NCI-H2081 (cell line): ENCODE data around the gene SUFU.
"Not testable (repeated sequence)": the region's sequence is repeated elsewhere in the genome, so short reads cannot be mapped to it uniquely, and the experiment has no call there.

Experiments
- DNase-seq, 2 experiments: peaks; one replicate each; lab custom pipeline; 2025; lab: John Stamatoyannopoulos, UW

The SUFU gene

DNA sequence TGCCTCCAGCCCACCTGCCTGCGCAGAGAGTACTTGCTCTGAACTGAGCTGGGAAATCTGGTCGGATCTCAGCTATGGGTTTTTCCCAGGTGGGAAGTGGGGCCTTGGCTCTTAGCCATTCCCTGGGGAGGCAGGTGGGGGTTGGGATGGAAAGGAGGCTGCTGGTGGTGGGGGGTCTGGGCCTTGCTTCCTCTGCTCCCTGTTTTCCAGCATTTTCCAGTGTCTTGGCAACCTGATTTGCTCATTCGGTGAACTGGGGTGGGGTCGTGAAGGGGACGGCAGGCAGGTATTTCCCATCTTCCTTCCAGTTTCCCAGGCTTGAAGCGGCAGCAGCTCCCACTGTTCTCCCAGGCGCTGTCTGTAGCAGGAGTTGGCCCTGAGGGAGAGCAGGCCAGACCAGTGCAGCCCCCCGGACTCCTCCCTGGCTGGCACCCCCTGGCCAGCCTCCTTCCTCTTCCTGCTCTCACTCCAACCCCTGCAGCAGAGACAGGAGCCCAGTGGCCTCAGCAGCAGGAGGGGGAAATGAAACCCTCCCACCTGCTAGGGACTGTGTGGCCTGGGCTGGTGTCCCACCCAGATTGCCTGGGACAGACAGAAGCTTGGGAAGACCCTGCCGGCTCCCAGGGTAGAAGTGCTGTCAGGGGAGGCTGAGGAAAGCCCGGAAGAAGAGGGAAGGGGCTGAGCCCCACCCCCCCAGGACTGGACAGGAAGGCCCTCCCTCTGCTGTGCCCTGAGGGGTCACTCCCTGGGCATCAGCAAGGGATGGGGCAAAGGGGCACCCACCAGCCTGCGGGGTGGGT is 147.1 kb downstream of the SUFU start:
- no peak for DNase-seq

DNA sequence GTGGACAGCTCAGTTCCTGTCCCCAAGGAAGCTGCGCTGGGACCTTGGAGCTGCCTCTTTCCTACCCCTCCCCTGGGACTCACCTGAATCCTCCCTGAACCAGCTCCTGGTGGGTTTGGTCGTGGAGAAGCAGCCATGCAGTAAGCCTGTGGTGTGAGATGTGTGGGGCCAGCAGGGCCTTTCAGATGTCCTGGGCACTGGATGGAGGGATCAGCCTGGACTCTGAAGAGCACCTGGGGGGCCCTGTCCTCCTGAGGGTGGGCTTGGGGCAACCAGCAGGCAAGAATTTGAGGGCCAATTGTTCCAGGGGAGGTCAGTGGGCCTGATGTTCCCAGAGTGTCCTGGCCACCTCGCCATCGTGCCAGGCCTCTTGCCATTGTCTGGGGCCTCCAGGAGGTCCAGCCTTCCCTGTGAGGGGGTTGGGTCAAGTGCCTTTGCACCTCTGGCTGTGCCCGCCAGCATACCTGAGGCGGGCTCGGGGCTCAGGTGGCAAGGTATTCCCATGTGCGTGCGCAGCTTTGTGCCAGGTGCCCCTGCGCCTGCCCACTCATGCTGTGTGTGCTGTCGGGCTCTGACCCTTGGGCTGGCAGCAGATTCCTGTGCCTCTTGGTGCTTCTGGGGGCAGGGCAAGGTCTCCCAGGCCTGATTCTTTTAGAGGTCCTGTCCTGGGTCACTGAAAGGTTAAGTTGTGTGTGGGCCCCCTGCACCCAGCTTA is 147.8 kb downstream of the SUFU start:
- no peak for DNase-seq

DNA sequence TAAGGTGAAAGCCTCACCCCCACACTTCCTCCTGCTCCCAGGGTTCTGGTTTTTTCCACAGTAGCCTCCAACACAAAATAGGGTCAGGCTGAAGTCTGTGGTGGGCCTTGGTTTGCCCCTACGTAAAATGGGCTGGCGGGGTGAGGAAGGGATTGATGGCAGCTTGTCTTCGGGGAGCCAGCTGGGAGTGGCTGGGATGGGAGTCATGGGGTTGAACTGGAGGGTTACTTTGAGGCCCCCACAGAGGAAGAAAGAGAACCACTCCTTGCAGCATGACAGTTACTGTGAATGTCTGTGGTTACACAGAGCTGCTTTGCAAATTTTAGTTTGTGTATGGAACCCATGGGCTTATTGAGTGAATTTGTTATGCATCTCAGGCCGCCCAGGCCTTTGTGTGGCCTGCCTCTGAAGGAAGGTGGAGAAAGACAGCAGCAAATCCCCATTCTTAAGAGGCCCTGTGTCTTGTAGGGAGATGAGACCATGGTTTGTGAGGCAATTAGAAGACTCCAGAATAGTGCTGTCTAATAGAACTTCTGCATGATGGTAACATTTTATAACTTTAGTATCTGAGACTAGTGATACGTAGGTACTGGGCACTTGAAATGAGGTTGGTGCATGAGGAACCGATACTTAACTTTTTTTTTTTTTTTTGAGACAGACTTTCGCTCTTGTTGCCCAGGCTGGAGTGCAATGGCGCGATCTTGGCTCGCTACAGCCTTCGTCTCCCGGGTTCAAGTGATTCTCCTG is 148.6 kb downstream of the SUFU start:
- no peak for DNase-seq

DNA sequence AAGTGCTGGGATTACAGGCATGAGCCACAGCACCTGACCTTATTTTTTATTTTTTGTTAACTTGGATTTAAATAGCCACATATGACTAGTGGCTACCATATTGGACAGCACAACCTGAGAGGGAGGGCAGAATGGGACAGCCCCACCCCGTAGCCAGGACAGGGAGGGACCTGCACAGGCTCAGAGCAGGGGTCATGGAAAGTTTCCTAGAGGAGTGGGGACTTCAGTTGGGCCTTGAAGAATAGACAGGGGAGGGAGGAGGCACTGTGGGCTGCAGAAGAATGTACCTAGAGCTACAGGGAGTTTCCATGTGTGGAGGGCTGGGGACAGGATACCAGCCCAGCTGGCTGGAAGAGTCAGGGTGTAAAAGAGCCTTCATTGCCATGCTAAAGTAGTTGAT is 149.3 kb downstream of the SUFU start:
- DNase-seq: no peak

DNA sequence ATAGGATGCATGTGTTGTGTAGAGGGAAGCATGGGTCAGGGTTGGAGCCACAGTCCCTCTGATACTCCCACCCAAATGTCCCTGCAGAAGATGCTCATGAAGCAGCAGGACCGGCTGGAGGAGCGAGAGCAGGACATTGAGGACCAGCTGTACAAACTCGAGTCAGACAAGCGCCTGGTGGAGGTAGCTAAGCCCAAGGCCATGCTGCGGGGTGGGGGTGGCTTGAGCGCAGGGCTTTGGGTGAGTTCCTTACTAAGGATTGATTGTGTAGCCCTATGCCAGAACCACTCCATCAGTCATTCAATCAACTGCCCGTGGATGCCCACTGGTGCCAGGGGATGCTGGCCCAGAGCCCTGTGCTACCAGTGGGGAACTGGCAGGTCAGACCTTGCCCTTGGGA is 150.8 kb downstream of the SUFU start:
- DNase-seq: no peak

DNA sequence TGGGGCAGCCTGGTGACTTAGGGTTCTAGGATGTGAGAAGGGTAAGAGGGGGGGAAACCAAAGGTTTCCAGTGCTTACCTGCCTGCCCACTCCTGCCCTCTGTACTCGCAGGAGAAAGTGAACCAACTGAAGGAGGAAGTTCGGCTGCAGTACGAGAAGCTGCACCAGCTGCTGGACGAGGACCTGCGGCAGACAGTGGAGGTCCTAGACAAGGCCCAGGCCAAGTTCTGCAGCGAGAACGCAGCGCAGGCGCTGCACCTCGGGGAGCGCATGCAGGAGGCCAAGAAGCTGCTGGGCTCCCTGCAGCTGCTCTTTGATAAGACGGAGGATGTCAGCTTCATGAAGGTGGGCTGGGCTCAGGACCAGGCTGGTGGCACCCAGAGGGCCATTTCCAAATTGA is 151.2 kb downstream of the SUFU start:
- no peak for DNase-seq

DNA sequence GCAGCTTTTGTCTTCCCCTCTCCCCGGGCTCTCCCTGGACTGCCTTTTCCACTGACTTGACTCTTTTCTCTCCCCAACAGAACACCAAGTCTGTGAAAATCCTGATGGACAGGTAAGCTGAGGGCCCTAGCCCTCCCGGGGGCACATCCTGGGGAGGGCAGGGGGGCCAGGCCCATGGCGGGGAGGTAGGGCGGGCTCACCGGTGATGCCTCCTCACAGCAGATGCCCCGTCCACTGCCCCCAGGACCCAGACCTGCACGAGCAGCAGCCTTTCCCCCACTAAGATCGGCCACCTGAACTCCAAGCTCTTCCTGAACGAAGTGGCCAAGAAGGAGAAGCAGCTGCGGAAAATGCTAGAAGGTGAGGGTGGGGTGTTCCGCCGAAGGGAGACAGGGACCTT is 152.3 kb downstream of the SUFU start:
- no peak for DNase-seq

DNA sequence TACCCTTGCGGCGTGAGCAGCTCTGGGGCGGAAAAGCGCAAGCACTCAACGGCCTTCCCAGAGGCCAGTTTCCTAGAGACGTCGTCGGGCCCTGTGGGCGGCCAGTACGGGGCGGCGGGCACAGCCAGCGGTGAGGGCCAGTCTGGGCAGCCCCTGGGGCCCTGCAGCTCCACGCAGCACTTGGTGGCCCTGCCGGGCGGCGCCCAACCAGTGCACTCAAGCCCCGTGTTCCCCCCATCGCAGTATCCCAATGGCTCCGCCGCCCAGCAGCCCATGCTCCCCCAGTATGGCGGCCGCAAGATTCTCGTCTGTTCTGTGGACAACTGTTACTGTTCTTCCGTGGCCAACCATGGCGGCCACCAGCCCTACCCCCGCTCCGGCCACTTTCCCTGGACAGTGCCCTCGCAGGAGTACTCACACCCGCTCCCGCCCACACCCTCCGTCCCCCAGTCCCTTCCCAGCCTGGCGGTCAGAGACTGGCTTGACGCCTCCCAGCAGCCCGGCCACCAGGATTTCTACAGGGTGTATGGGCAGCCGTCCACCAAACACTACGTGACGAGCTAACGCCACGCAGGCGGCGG is 153.1 kb downstream of the SUFU start:
- DNase-seq: no peak

DNA sequence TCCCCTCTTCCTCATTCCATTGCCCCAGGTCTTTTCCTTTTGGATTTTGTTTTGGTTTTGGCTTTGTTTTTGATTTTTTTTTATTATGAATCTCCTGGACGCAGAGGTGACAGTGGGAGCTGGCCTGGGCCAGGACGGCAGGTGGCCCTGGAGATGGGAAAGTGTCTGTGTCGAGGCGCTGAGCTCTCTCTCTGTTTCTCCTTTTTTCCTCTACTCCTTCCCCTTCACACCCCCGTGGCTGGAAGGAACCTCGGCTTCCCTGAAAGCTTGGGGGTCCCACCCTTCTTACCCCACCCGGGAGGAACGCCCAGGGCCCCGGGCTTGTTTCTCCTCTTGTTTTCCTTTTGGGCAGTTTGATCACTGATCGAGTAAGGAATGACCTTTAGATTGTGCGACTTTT is 153.7 kb downstream of the SUFU start:
- no peak for DNase-seq

DNA sequence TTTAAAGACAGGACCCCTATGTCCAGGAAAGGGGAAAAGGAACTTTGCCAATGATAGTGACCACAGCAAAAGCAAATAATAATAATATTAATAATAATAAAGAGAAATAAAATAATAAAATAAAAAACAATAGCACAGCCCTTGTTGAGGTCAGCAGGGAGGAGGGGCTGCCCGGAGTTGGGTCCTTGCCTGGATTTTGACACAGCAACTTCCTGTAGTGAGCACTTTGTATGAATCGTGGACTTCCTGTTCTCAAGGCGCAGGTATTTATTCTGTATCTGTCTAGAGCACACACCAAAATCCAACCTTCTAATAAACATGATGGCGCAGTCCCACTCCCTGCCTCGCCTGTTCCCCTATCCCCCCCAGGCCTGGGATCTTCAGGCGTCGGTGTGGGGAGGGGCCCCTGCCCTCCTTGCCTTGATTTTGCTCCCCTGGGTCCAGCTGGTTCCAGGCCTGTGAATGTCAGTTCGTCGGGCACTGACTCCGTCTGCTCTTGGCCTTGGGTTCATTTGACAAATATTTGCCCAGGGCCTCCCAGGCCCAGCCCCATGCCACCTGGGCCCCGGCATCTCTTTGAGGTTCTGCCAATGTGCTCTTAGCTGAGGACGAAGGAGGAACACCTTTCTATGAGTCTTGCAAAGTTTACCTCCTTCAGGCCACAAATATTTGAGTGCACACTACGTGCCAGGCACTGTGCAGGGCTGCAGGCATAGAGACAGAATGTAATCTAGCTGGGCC is 154.4 kb downstream of the SUFU start:
- no peak for DNase-seq

DNA sequence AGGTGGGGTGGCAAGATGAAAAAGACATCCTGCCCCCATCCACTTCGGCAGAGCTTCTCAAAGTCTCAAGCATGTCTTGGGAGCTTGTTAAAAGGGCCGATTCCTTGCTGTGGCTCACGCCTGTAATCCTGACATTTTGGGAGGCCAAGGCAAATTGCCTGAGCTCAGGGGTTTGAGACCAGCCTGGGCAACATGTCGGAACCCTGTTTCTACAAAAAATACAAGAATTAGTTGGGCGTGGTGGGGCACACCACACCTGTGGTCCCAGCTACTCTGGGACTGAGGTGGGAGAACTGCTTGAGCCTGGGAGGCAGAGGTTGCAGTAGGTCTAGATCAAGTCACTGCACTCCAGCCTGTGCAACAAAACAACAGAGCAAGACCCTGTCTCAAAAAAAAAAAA is 155.0 kb downstream of the SUFU start:
- no peak for DNase-seq

DNA sequence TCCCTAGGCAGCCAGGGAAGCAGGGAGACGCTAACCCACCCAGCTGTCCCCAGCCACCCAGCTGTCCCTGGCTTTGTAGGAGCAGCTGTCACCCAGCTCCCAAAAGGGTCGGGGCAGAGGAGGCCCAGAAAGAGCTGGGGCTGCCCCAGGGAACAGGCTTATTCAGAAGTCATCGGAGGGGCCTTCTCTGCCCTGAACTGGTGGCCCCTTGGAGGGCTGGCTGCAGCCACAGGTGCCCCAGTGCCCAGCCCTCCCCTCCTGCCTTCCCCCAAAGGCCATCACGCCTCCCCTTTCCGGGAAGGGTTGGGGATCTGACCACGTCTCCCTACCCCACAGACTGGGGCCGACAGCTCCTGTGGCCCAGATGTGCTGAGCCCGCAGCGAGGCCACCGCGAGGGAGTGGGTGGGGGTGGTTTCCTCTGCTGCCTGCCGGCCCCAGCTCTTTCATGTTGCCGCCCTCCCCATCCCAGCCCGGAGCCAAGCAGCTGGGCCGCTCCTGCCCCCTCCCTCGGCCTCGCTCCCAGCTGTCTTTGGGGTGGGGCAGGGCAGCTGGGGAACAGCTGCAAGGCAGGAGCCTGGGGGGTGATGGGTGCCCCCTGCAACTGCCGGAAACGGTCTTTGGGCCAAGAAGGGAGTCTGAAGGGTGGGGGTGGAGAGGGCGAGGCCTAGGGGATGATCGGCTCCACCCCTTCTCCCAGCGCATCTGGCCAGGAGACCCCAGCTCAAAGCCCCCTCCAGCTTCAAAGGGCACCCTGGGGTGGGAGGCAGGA is 157.3 kb downstream of the SUFU start:
- no peak for DNase-seq

DNA sequence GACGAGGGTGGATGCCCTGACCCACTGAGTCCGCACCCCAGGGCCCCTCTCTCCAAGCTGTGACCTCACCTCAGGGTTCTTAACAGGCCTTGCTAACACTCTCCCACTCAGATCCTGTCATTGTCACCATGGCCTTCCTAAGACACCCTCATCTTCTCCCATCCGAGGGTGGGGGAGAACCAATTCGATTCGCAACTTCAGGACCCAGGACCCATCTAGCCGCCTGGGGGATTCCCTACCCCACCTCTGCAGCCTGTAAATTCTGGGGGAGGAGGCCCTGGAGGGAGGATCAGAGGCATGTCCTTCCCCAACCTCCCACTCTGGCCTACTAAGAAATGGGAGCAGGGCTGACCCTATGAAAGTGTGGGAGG is 157.9 kb downstream of the SUFU start:
- no peak for DNase-seq

DNA sequence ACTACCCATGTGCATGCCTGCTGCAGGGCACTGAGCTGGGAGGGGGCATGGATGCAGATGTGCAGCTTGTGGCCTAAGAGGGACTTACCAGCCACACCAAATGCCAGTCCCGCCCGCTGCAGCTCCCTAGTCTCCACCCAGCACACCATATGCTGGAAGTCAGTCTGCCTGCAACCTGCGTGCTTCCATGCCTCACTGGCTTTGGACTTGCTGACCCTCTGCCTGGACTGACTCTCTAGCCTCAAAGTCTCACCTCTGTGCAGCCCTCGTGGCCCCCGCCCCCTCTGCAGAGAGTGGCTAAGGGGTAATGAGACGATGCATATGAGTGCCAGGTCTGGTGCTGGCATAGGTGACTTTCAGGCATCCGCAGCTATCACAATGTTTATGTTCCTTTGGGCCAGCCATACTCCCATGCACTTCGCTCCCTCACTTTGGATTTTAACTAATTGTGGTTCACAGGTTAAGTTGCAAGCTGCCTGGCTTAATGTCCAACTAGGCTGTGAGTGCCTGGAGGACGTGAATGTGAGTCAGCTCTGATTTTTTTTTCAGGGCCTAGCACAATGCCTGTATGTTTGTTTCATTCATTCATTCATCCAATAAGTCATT is 162.2 kb downstream of the SUFU start:
- DNase-seq: no peak

DNA sequence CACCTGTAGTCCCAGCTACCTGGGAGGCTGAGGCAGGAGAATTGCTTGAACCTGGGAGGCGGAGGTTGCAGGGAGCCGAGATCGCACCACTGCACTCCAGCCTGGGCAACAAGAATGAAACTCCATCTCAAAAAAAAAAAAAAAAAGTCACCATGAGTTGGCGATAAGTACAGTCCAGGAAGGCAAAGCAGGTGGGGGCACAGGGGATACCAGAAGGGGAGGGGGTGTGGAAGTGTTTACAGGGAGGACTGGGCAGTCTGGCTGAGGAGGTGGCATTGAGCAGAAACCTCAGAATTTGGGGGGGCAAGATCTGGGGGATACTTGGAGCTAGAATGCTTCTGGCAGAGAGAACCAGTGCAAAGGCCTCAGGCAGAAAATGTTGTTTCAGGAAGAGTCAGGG is 163.6 kb downstream of the SUFU start:
- DNase-seq: not testable (repeated sequence)

DNA sequence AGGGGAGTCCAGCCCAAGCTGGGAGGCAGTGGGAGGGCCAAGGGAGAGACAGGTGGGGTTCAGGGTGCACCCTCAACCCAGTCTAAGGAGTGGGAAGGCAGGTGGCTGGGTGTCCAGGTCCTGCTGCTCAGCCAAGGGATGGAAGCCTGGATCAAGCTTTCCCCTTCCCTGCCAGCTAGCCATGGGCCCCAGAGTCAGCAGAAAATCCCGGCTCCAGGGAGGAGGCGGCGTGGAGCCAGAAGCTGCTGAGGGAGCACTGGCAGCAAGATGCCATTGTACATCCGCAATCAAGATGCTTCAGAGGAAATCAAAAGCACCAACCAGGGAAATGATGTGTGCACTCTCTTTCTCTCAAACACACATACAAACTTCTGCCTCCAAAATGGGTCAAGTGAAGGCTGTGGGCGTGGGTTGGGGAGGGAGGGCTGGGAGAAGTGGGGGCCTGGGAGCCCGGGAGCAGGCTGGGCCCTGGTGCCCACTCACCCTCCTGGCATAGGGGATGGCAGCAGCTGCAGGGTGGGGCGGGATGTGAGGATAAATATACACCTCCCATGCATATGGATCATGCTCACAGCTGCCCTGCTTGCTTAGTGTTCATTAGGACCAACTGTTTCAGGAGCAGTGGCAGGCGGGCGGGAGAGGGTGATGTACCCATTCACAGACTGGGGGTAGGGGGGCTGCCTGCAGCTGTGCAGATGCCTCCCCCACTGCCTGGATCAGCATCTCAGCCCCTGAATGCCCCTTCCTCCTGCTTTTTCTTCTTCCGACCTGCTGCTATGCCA is 164.7 kb downstream of the SUFU start:
- no peak for DNase-seq

DNA sequence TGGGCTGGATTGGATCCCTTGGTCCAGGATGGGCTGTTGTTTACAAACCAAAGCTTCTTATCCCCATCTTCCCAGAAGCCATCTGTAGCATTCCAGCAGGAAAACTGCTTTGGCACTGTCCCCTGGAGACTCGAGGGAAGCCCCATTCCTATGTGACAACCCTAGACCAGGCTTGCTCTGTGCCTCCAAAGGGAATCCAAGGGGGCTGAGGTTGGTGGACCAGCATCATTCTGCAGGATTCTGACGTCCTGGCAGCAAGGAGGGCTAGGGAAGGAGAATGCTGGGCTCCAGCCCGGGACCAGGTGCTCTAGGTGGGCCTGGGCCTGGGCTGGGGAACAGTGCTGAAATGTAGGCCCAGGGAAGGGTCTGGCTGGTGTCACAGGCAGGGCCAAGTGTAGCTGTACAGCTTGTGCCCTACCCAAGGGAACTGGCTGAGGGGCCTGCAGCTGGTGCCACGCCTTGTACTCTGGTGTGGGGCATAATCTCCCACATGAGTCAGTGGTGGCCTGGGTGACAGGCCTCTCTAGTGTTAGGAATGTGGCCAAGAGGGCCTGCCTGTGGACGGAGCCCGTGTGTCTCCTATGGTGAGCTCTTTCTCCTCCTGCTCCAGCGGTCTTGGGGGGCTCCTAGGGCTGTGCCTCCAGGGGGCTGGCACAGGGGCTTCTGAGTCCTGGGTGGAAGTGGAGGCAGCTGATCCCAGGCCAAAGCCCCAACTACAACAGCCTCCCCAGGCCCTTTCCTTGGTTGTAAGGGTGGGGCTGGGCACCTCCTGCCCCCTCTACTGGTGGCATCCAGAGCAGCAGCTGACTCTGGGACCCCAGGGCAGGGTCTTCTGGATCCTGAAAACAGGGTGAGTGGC is 165.7 kb downstream of the SUFU start:
- no peak for DNase-seq

DNA sequence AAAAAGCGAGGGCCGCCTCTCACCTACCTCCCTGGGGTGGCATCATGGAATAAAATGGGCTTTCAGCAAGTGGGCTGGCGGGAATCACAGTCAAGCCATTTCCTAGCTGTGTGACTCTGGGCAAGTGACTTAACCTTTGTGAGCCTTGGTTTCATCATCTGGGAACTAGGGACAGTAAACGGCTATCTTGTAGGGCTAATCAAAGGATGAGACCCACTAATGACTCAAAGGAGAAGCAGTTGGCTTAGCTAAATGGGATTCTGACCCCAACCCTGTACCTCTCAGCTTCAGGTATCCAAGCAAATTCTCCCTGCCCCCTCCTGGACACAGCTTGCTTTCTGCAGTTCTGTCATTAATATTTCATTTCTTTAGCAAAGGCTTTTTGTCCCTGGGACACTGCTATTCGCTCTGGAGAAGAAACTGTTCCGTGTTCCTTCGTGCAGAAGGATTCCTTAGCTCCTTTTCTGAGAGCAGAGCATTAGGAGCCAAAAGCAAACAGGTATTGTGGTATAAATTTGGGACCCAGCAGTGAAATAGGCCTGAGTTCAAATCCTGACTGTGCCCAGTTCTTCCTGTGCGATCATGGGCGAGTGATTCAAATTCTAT is 166.4 kb downstream of the SUFU start:
- no peak for DNase-seq
